Lung (tissue), 12 donors: ENCODE data around the gene STK24. TPM values are rescaled to one million over a fixed set of nuclear protein-coding genes. Genes with fewer than 3 reads are reported as not detected.

Source experiments
- ATAC-seq: fragments of 200-7000 bp; cut with Tn5 transposase; one replicate; pipeline ENCODE4 v1.9.1; 2020; ENCODE audit warnings: moderate number of reproducible peaks; ENCODE audit not compliant: insufficient read depth, low FRiP score
- DNase-seq, 3 donors: peaks; one replicate each; pipeline ENCODE4 v3.0.0-alpha.2; 2013 to 2017
- H3K27ac ChIP-seq, 2 donors: one replicate each; pipeline ENCODE4 v1.5.1; 2013; ENCODE audit warnings: mild to moderate bottlenecking in 2 of 2, moderate library complexity in 2 of 2, control low read depth in 1 of 2, inconsistent platforms in 1 of 2, low read depth in 1 of 2, low read length in 1 of 2
- H3K27me3 ChIP-seq, 3 donors: one replicate each; pipeline ENCODE4 v1.5.1; 2013; ENCODE audit warnings: low read length in 2 of 3; ENCODE audit not compliant: control insufficient read depth in 3 of 3, insufficient read depth in 3 of 3
- H3K36me3 ChIP-seq, 4 donors: one replicate each; pipeline ENCODE4 v1.5.1; 2013; ENCODE audit warnings: low read length in 4 of 4, mild to moderate bottlenecking in 1 of 4, moderate library complexity in 1 of 4; ENCODE audit not compliant: control insufficient read depth in 4 of 4, insufficient read depth in 4 of 4
- H3K4me1 ChIP-seq, 5 donors: one replicate each; pipeline ENCODE4 v1.5.1; 2013; ENCODE audit warnings: low read length in 5 of 5, mild to moderate bottlenecking in 2 of 5, moderate library complexity in 1 of 5; ENCODE audit not compliant: control insufficient read depth in 5 of 5, insufficient read depth in 5 of 5
- H3K4me3 ChIP-seq: one replicate; pipeline ENCODE4 v1.5.1; 2013; ENCODE audit warnings: mild to moderate bottlenecking, control low read depth, moderate library complexity
- H3K9ac ChIP-seq, 2 donors: one replicate each; pipeline ENCODE4 v1.5.1; 2013; ENCODE audit warnings: low read length in 2 of 2, control low read depth in 1 of 2; ENCODE audit not compliant: insufficient read depth in 1 of 2
- H3K9me3 ChIP-seq, 4 donors: one replicate each; pipeline ENCODE4 v1.5.1; 2013; ENCODE audit warnings: low read length in 3 of 4, mild to moderate bottlenecking in 1 of 4, moderate library complexity in 1 of 4; ENCODE audit not compliant: control insufficient read depth in 4 of 4, insufficient read depth in 3 of 4
- CTCF ChIP-seq: IDR thresholded peaks from 2 replicates; pipeline ENCODE4 v1.5.1; 2012; ENCODE audit warnings: mild to moderate bottlenecking; ENCODE audit errors: control extremely low read depth, extremely low read depth
- WGBS, 2 donors: extraction: QIAGEN DNeasy Blood & Tissue Kit; methylation state at CpG; one replicate each; pipeline ENCODE4 v1.1.7; 2013; 5-methylcytosine and 5-hydroxymethylcytosine counted together
- polyA plus RNA-seq, 2 donors: library from polyadenylated mRNA; stranded (reverse); fragments of 200-250 nt; gene quantifications; one replicate each; pipeline ENCODE4 v1.2.1, GENCODE V29; 2013
- total RNA-seq, 2 donors: library from RNA; depleted of rRNA in 1 of 2; stranded (reverse); fragments of >200 nt in 1 of 2; gene quantifications; one replicate each; pipeline ENCODE4 v1.2.1, GENCODE V29; 2014 to 2021
- donor health status: control.
- donor health status: control.
- donor health status: Bipolar disorder and iron deficiency.
- donor health status: healthy.
- donor health status: DM: yes; HTN: yes; CAD: no.

The STK24 gene
- total and polyA plus RNA-seq, 4 donors = 38.0 to 102 (median 64.5) TPM

DNA sequence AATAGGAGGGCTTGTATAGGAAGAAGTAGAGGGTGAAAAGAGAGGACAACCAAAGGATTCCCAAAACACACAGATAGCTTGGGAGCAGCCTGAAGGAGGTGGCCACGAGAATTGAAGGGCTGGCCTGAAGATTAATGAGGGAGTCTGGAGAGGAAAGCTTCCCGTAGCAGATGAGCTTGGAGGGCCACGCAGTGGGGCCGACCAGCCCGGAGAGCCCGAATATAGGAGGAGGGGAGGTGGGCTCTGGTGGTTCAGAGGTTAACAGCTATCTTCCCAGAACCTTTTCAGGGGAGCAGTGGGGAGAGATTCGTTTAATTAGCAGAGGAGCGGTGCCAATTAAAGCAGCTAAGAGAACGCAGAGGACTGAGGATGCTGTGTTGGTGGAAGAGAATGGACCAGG, 154.9 kb downstream of the STK24 start:
- Histone ChIP-seq H3K27me3 (no peaks in the 10 kb centered on the region), H3K9ac (no peak overlapping the region), H3K4me3 (no peak overlapping the region), H3K27ac (no peak overlapping the region), H3K4me1 (peaks cover 0 to 7% (median 0%) of the 10 kb centered on the region in 5 donors), H3K36me3 (peaks cover 0 to 26% (median 12%) of the 10 kb centered on the region in 4 donors), H3K9me3 (no peaks in the 10 kb centered on the region)
- 91 to 92% methylated on average over 9 of the region's 9 CpGs for WGBS, 2 donors
- ATAC-seq = no peak
- TF ChIP-seq CTCF = no peak
- DNase-seq = no peak

DNA sequence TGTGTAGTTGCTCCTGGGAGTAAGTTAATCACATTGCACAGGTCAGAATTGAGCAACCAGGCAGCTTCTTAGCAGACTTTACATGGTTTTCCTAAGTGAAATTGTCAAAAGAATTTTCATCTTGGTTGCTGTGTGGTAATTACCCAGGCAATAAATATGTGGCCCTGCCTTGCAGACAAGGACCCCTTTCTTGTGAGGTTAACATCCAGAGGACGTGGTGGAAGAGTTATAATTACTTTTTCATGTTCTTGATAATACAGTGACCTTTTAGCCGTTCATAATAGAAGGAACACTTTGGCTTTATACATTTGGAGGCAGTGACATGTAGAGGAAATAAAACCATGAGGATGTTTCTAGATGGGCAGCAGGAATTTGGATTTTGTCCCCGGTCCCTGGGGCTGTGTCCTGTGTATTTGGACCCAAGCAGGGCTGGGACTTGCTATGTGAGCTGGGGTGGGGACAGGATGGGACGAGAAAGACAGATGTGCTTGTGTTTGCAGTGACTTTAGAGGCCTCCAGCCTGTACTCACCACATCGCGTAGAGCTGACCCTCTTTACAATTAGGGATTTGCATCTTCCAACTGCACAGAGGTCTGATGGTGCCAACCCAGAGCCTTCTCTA, 156.2 kb downstream of the STK24 start:
- Histone ChIP-seq H3K4me1 (peaks cover 0 to 9% (median 1%) of the 10 kb centered on the region in 5 donors), H3K36me3 (peaks cover 0 to 36% (median 7%) of the 10 kb centered on the region in 4 donors), H3K4me3 (no peak overlapping the region), H3K27ac (peak overlapping the region in 1 of 2 donors; percentile 78), H3K9ac (no peak overlapping the region), H3K27me3 (no peaks in the 10 kb centered on the region), H3K9me3 (no peaks in the 10 kb centered on the region)
- DNase-seq (no peak), ATAC-seq (no peak)
- 87 to 93% methylated on average over 6 of the region's 6 CpGs for WGBS, 2 donors
- TF ChIP-seq CTCF = no peak

- 74 to 89% methylated on average over 14 of the region's 14 CpGs for WGBS, 2 donors
- Histone ChIP-seq H3K9me3 (no peaks in the 10 kb centered on the region), H3K4me1 (peaks cover 0 to 14% (median 6%) of the 10 kb centered on the region in 5 donors), H3K9ac (no peak overlapping the region), H3K4me3 (no peak overlapping the region), H3K36me3 (peaks cover 0 to 42% (median 11%) of the 10 kb centered on the region in 4 donors), H3K27me3 (no peaks in the 10 kb centered on the region), H3K27ac (peak overlapping the region in 1 of 2 donors; percentile 78)
- ATAC-seq = peak; percentile 32
- no peak for DNase-seq
- TF ChIP-seq CTCF = no peak
These were observed 156.9 kb downstream of the STK24 start for GRCh38 chr13:98419786-98420553.
